Measurements from ENCODE around the gene RNF187.

DNA sequence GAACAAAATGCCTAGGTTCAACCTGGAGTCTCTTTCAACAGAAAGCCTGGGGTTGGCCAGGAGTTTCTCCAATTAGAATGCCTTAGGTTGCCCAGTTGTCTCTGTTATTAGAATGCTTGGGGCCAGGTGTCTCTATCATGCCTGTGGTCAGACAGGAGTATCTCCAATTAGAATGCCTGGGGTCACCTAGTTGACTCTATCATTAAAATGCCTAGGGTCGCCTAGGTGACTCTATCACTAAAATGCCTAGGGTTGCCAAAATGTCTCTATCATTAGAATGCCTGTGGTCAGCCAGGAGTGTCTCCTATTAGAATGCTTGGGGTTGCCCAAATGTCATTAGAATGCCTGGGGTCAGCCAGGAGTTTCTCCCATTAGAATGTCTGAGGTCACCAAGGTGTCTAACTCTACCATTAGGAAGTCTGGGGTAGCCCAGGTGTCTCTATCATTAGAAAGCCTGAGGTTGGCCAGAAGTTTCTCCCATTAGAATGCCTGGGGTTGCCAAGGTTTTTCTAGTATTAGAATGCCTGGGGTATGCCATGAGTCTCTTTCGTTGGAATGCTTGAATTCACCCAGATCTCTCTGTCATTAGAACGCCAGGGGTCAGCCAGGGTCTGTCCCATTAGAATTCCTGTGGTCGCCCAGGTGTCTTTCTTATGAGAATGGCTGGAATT, 57.9 kb downstream of the RNF187 start:
- TF ChIP-seq GATA3 (IDR thresholded peaks at IDR 0.05; ENCODE audit: low read depth, low read length) (no peak), GATA2 (IDR thresholded peaks at IDR 0.05; ENCODE audit: low read depth, low read length) (no peak)

Measured in SH-SY5Y (cell line).